ENCODE results near the gene LYAR.

- TF ChIP-seq, protein P1, sequence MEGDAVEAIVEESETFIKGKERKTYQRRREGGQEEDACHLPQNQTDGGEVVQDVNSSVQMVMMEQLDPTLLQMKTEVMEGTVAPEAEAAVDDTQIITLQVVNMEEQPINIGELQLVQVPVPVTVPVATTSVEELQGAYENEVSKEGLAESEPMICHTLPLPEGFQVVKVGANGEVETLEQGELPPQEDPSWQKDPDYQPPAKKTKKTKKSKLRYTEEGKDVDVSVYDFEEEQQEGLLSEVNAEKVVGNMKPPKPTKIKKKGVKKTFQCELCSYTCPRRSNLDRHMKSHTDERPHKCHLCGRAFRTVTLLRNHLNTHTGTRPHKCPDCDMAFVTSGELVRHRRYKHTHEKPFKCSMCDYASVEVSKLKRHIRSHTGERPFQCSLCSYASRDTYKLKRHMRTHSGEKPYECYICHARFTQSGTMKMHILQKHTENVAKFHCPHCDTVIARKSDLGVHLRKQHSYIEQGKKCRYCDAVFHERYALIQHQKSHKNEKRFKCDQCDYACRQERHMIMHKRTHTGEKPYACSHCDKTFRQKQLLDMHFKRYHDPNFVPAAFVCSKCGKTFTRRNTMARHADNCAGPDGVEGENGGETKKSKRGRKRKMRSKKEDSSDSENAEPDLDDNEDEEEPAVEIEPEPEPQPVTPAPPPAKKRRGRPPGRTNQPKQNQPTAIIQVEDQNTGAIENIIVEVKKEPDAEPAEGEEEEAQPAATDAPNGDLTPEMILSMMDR (conservative IDR thresholded peaks at IDR 0.05), result no peak
- no peak for TF ChIP-seq EZH2 (IDR thresholded peaks at IDR 0.05; ENCODE audit: low read depth)
Observed at GRCh38 chr4:4248029-4248884, 41.7 kb downstream of the LYAR start, which contains the start of gene TMEM128.
